WTC11 (cell line): ENCODE data around the gene FGA. TPM values are rescaled to one million over a fixed set of nuclear protein-coding genes. Genes with fewer than 3 reads are reported as not detected.

ENCODE experiments used
- ATAC-seq: fragments of 200-7000 bp; cut with Tn5 transposase; 2 replicates; pipeline ENCODE4 v1.10.0; 2021; ENCODE audit warnings: mild to moderate bottlenecking, moderate library complexity
- CTCF ChIA-PET: fragments of 300-600 bp; sonication (Branson Sonifier 250); formaldehyde crosslinking; loops from one replicate; lab custom pipeline; 2021; ENCODE audit warnings: antibody characterized with exemption; lab: Charles Lee
- POLR2A ChIA-PET: fragments of 350-600 bp; sonication (Branson Sonifier 250); formaldehyde crosslinking; loops from one replicate; lab custom pipeline; 2021; ENCODE audit warnings: antibody characterized with exemption; lab: Charles Lee
- DNase-seq: peaks from one replicate; pipeline ENCODE4 v3.0.0; 2021; ENCODE audit warnings: low spot score
- H3K27ac Mint-ChIP-seq: 2 replicates; pipeline ENCODE4 v1.8.0; 2021; ENCODE audit warnings: mixed read lengths
- H3K27me3 Mint-ChIP-seq: 2 replicates; pipeline ENCODE4 v1.8.0; 2021; ENCODE audit warnings: low read depth, mild to moderate bottlenecking, moderate library complexity, mixed read lengths
- H3K36me3 Mint-ChIP-seq: 2 replicates; pipeline ENCODE4 v1.8.0; 2021; ENCODE audit warnings: mixed read lengths
- H3K4me1 Mint-ChIP-seq: 2 replicates; pipeline ENCODE4 v1.8.0; 2022; ENCODE audit warnings: mixed read lengths
- H3K4me3 Mint-ChIP-seq: 2 replicates; pipeline ENCODE4 v1.8.0; 2021; ENCODE audit warnings: mild to moderate bottlenecking, moderate library complexity, mixed read lengths
- H3K9me3 Mint-ChIP-seq: 2 replicates; pipeline ENCODE4 v1.8.0; 2021; ENCODE audit warnings: mixed read lengths
- AFF4 ChIP-seq: sonication (generic); formaldehyde crosslinking; IDR thresholded peaks from 2 replicates; pipeline ENCODE4 v1.8.1; 2023; ENCODE audit warnings: mild to moderate bottlenecking, missing genetic modification reagents, borderline replicate concordance
- AR ChIP-seq: fragments of 250-450 bp; sonication (Bioruptor Pico); IDR thresholded peaks from 2 replicates; pipeline ENCODE4 v1.9.0; 2021; ENCODE audit warnings: mild to moderate bottlenecking
- CTCF ChIP-seq: fragments of 200-600 bp; IDR thresholded peaks from 2 replicates; pipeline ENCODE4 v1.8.0; 2022; ENCODE audit warnings: antibody characterized with exemption
- E2F1 ChIP-seq: sonication (generic); formaldehyde crosslinking; IDR thresholded peaks from 2 replicates; pipeline ENCODE4 v1.8.0; 2022; ENCODE audit warnings: mild to moderate bottlenecking, missing genetic modification reagents
- E2F5 ChIP-seq: sonication (generic); formaldehyde crosslinking; IDR thresholded peaks from 2 replicates; pipeline ENCODE4 v1.8.1; 2022; ENCODE audit warnings: mild to moderate bottlenecking, moderate library complexity, missing genetic modification reagents
- FOXJ3 ChIP-seq: sonication (generic); formaldehyde crosslinking; IDR thresholded peaks from 2 replicates; pipeline ENCODE4 v1.9.0; 2021; ENCODE audit warnings: missing genetic modification reagents, mild to moderate bottlenecking, borderline replicate concordance
- FOXP4 ChIP-seq: sonication (generic); formaldehyde crosslinking; IDR thresholded peaks from 2 replicates; pipeline ENCODE4 v1.8.0; 2022; ENCODE audit warnings: mild to moderate bottlenecking, missing genetic modification reagents
- GABPB1 ChIP-seq: sonication (generic); formaldehyde crosslinking; IDR thresholded peaks from 2 replicates; pipeline ENCODE4 v1.8.1; 2023; ENCODE audit warnings: mild to moderate bottlenecking, missing genetic modification reagents
- GRHL2 ChIP-seq: fragments of 250-450 bp; sonication (Bioruptor Pico); IDR thresholded peaks from 2 replicates; pipeline ENCODE4 v1.8.0; 2022; ENCODE audit warnings: mild to moderate bottlenecking, moderate library complexity; ENCODE audit not compliant: insufficient replicate concordance, severe bottlenecking
- IRF1 ChIP-seq: sonication (generic); formaldehyde crosslinking; IDR thresholded peaks from 2 replicates; pipeline ENCODE4 v1.8.0; 2023; ENCODE audit warnings: missing genetic modification reagents
- IRF2 ChIP-seq: sonication (generic); formaldehyde crosslinking; IDR thresholded peaks from 2 replicates; pipeline ENCODE4 v1.8.0; 2022; ENCODE audit warnings: low read depth, missing genetic modification reagents, borderline replicate concordance
- JAZF1 ChIP-seq: fragments of 250-450 bp; sonication (Bioruptor Pico); IDR thresholded peaks from 2 replicates; pipeline ENCODE4 v1.9.0; 2021; ENCODE audit warnings: moderate library complexity, mild to moderate bottlenecking, inconsistent platforms
- MXD4 ChIP-seq: fragments of 250-450 bp; sonication (Bioruptor Pico); IDR thresholded peaks from 2 replicates; pipeline ENCODE4 v1.8.0; 2021; ENCODE audit warnings: mild to moderate bottlenecking, moderate library complexity, borderline replicate concordance
- PRRX2 ChIP-seq: fragments of 250-450 bp; sonication (Bioruptor Pico); IDR thresholded peaks from 2 replicates; pipeline ENCODE4 v1.8.0; 2021; ENCODE audit warnings: mild to moderate bottlenecking
- TP53 ChIP-seq: sonication (generic); formaldehyde crosslinking; IDR thresholded peaks from 2 replicates; pipeline ENCODE4 v1.8.1; 2023; ENCODE audit warnings: mild to moderate bottlenecking, missing genetic modification reagents
- USF2 ChIP-seq: sonication (generic); formaldehyde crosslinking; IDR thresholded peaks from 2 replicates; pipeline ENCODE4 v1.8.1; 2023; ENCODE audit warnings: mild to moderate bottlenecking, missing genetic modification reagents, moderate library complexity
- ZNF219 ChIP-seq: sonication (generic); formaldehyde crosslinking; IDR thresholded peaks from 2 replicates; pipeline ENCODE4 v1.8.0; 2023; ENCODE audit warnings: missing genetic modification reagents, mild to moderate bottlenecking, borderline replicate concordance
- total RNA-seq: library from RNA; stranded (reverse); gene quantifications from 3 replicates; pipeline ENCODE4 v1.2.3, GENCODE V29; 2021

Gene FGA
- total RNA-seq, 1 experiment from 2014 or later: 3.2 TPM

- Mint-ChIP-seq H3K9me3 (no peaks in the 10 kb centered on the region), H3K27me3 (no peaks in the 10 kb centered on the region), H3K4me3 (no peak overlapping the region), H3K36me3 (no peaks in the 10 kb centered on the region), H3K27ac (no peak overlapping the region), H3K4me1 (no peaks in the 10 kb centered on the region)
- CTCF ChIA-PET: no interaction called here
- DNase-seq: no peak
- TF ChIP-seq CTCF (no peak), E2F1 (CRISPR knock-in tag) (no peak), E2F5 (CRISPR knock-in tag) (no peak), TP53 (CRISPR knock-in tag) (no peak), PRRX2 (CRISPR knock-in tag) (no peak), AR (no peak), MXD4 (CRISPR knock-in tag) (no peak), IRF1 (CRISPR knock-in tag) (no peak), AFF4 (CRISPR knock-in tag) (no peak), JAZF1 (no peak), ZNF219 (CRISPR knock-in tag) (no peak), USF2 (CRISPR knock-in tag) (no peak), GRHL2 (CRISPR knock-in tag) (no peak), FOXJ3 (no peak), GABPB1 (CRISPR knock-in tag) (no peak), FOXP4 (CRISPR knock-in tag) (no peak), IRF2 (CRISPR knock-in tag) (no peak)
- ATAC-seq: no peak
- POLR2A ChIA-PET: no interaction called here
Observed at GRCh38 chr4:154582723-154583122, 7.8 kb downstream of the FGA start.
